Mucosa of descending colon (tissue), 3 donors: ENCODE data around the gene OCSTAMP. TPM values are rescaled to one million over a fixed set of nuclear protein-coding genes. Genes with fewer than 3 reads are reported as not detected.

ENCODE experiments used
- ATAC-seq: fragments of 200-7000 bp; cut with Tn5 transposase; one replicate; pipeline ENCODE4 v1.9.1; 2020; ENCODE audit warnings: mild to moderate bottlenecking, moderate library complexity
- DNase-seq, 3 donors: peaks; one replicate each; pipeline ENCODE4 v3.0.0-alpha.2; 2020
- H3K36me3 ChIP-seq: fragments of 200-600 bp; one replicate; pipeline ENCODE4 v1.8.0; 2021; ENCODE audit warnings: low read depth, mild to moderate bottlenecking
- H3K4me1 ChIP-seq: fragments of 200-600 bp; one replicate; pipeline ENCODE4 v1.8.0; 2021; ENCODE audit warnings: low read depth, mild to moderate bottlenecking
- H3K4me3 ChIP-seq: fragments of 200-600 bp; one replicate; pipeline ENCODE4 v1.8.0; 2021; ENCODE audit warnings: mild to moderate bottlenecking
- H3K9me3 ChIP-seq: fragments of 200-600 bp; one replicate; pipeline ENCODE4 v1.8.0; 2021; ENCODE audit warnings: mild to moderate bottlenecking
- CTCF ChIP-seq: fragments of 200-600 bp; IDR thresholded peaks from one replicate; pipeline ENCODE4 v1.8.0; 2022; ENCODE audit warnings: antibody characterized with exemption, mild to moderate bottlenecking
- intact Hi-C, 2 donors: fragments of 100-400 bp; cut with DNase I in 1 of 2; cut with micrococcal nuclease in 1 of 2; formaldehyde crosslinking; loops; one replicate each; pipeline versions ENCODE4 v1.11.0 to v1.11.1; 2022; cut with DNase I, micrococcal nuclease
- total RNA-seq, 3 donors: library from RNA; stranded (reverse); fragmentation: NEBNext Ultra II Directional in 2 of 3; extraction: Animal tissue kit (Norgen Biotek cat#: 25700) in 2 of 3; gene quantifications; one replicate each; pipeline versions ENCODE4 v1.2.1 to v1.2.4, GENCODE V29; 2021 to 2023
- donor health status: DM: no; HTN: no; CAD: no; lungs with moderate emphysema.
- donor health status: DM: no; HTN: no; CAD: no.
- donor health status: DM: no; HTN: yes; CAD: no.

Gene OCSTAMP
- total RNA-seq, 3 donors from 2014 or later = not detected

DNA sequence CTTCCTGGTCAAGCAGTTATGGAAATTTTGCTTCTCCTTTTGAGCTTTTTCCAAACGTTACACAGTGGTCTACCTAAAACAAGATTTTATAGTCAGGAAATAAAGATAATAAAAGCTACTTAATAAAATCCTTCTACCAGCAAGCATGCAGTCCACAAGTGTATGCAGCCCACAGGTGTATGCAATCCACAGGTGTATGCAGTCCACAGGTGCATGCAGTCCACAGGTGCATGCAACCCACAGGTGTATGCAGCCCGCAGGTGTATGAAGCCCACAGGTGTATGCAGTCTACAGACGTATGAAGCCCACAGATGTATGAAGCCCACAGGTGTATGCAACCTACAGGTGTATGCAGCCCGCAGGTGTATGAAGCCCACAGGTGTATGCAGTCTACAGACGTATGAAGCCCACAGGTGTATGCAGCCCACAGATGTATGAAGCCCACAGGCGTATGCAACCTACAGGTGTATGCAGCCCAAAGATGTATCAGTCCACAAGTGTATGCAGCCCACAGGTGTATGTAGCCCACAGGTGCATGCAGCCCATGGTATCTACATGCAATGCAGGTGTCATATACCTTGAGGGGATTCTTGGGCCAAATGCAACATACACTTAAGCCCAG lies 26.4 kb upstream of the OCSTAMP start:
- TF ChIP-seq CTCF = no peak
- ATAC-seq (no peak), DNase-seq (no peak)
- no peaks in the 10 kb centered on the region for H3K4me1 ChIP-seq
- no peaks in the 10 kb centered on the region for H3K36me3 ChIP-seq
- H3K4me3 ChIP-seq = no peak overlapping the region
- intact Hi-C loops = no loop called here
- H3K9me3 ChIP-seq = no peaks in the 10 kb centered on the region

DNA sequence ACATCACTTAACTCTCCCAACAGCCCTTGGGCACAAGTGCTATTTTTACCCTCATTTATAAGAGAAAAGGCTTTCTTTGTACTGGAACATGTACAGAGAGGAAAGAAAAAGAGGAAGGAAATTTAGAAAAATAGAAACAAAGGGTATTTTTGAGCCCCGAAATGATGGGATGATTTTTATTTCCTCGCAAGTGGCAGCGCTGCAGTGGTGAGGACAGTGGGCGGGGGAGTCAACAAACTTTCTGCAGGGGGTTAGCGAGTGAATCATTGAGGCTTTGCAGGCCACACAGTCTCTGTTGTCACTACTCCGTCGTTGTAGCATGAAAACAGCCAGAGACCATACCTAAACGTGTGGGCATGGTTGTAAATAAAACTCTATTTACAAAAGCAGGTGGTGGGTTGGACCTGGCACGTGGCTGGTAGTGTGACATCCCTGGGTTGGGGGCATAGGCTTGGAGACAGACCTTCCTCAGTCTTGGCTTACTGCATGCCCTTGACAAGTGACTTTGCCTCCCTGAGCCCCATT lies 25.5 kb upstream of the OCSTAMP start:
- TF ChIP-seq CTCF = no peak
- intact Hi-C loops = no loop called here
- no peak for DNase-seq

DNA sequence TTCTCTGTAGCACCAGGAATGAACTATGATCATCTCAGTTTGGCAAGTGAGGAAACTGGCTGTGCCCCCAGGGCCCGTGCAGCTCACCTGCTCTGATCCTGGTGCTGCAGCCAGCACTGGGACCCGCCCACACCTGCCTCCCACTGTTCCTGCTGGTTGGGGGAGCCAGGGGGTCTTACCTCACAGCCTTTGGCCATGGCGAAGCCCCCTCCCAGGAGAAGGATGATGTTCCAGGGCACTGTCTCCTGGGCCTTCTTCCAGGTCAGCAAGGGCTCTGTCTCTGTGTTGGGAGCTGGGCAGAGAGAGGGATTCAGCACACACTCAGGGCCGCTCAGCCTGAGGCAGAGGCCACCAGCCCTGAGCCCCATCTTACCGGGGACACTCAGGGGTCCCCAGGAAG lies 24.9 kb upstream of the OCSTAMP start:
- DNase-seq (no peak), ATAC-seq (no peak)
- no peak for TF ChIP-seq CTCF
- no peaks in the 10 kb centered on the region for H3K36me3 ChIP-seq
- intact Hi-C loops = no loop called here
- H3K9me3 ChIP-seq = no peaks in the 10 kb centered on the region
- no peaks in the 10 kb centered on the region for H3K4me1 ChIP-seq
- H3K4me3 ChIP-seq = no peak overlapping the region

More for the DNA sequence above, 25.5 kb upstream of the OCSTAMP start:
- Histone ChIP-seq H3K4me1 (no peaks in the 10 kb centered on the region), H3K9me3 (no peaks in the 10 kb centered on the region), H3K36me3 (no peaks in the 10 kb centered on the region), H3K4me3 (no peak overlapping the region)
- ATAC-seq = no peak

- DNase-seq (no peak), ATAC-seq (peak; percentile 67)
- TF ChIP-seq CTCF = no peak
- Histone ChIP-seq H3K4me3 (no peak overlapping the region), H3K4me1 (no peaks in the 10 kb centered on the region), H3K9me3 (no peaks in the 10 kb centered on the region), H3K36me3 (no peaks in the 10 kb centered on the region)
- intact Hi-C loops = no loop called here
These were observed 23.5 kb upstream of the OCSTAMP start for GRCh38 chr20:46573788-46574584.

GRCh38 chr20:46573234-46573633 lies 22.8 kb upstream of the OCSTAMP start:
- TF ChIP-seq CTCF = no peak
- Histone ChIP-seq H3K36me3 (no peaks in the 10 kb centered on the region), H3K4me3 (no peak overlapping the region), H3K4me1 (no peaks in the 10 kb centered on the region), H3K9me3 (no peaks in the 10 kb centered on the region)
- ATAC-seq (no peak), DNase-seq (no peak)
- intact Hi-C loops = no loop called here
